ENCODE results near the gene ALB. TPM values are rescaled to one million over a fixed set of nuclear protein-coding genes. Genes with fewer than 3 reads are reported as not detected.

ALB gene
- total RNA-seq, 1 experiment from 2014 or later = 23.4 TPM

DNA sequence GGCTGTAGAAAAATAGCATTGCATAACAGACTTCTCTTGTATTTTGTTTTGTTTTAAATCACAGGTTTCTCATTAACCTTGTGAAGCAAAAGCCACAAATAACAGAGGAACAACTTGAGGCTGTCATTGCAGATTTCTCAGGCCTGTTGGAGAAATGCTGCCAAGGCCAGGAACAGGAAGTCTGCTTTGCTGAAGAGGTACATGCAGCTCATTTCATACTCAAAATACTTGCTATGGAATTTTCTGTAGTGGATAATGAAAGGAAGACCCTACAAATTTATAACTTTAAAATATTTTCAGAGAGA lies 49.6 kb downstream of the ALB start (continued):
- TF ChIP-seq FOXP4 (CRISPR knock-in tag; IDR thresholded peaks at IDR 0.05) (no peak), ZNF121 (CRISPR knock-in tag; IDR thresholded peaks at IDR 0.05) (no peak), ZNF532 (CRISPR knock-in tag; IDR thresholded peaks at IDR 0.05; ENCODE audit: borderline replicate concordance) (no peak), GRHL2 (CRISPR knock-in tag; IDR thresholded peaks at IDR 0.05; ENCODE audit: insufficient replicate concordance, severe bottlenecking) (no peak), ZNF263 (CRISPR knock-in tag; IDR thresholded peaks at IDR 0.05; ENCODE audit: low read depth) (no peak), MYBL2 (CRISPR knock-in tag; IDR thresholded peaks at IDR 0.05) (no peak)

DNA sequence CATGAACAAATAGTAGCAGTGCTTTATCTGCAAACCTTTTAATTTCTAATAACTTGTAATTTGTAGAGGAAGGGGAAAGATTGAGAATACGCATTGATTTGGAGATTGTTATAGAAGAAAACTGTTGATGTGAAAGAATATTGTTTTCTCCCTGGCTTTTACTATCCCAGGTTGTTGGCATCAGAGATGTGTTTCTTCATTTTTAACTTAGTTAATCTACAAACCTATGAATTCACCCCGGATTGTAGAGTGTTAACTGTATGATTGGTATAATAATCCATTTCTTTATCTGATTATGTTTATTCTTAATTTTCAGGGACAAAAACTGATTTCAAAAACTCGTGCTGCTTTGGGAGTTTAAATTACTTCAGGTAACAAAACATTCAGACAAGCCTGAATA lies 50.8 kb downstream of the ALB start:
- Mint-ChIP-seq H3K9me3 (peaks cover 19% of the 10 kb centered on the region), H3K27ac (no peak overlapping the region; the same call in 1 of the 2 replicates), H3K4me3 (no peak overlapping the region), H3K27me3 (ENCODE audit: low read depth) (peaks cover 30% of the 10 kb centered on the region), H3K4me1 (peaks cover 41% of the 10 kb centered on the region), H3K36me3 (peaks cover 6% of the 10 kb centered on the region; the same call in 1 of the 2 replicates)
- DNase-seq (ENCODE audit: low spot score) (no peak), ATAC-seq (no peak)
- CTCF ChIA-PET = no interaction called here
- TF ChIP-seq, protein P1, sequence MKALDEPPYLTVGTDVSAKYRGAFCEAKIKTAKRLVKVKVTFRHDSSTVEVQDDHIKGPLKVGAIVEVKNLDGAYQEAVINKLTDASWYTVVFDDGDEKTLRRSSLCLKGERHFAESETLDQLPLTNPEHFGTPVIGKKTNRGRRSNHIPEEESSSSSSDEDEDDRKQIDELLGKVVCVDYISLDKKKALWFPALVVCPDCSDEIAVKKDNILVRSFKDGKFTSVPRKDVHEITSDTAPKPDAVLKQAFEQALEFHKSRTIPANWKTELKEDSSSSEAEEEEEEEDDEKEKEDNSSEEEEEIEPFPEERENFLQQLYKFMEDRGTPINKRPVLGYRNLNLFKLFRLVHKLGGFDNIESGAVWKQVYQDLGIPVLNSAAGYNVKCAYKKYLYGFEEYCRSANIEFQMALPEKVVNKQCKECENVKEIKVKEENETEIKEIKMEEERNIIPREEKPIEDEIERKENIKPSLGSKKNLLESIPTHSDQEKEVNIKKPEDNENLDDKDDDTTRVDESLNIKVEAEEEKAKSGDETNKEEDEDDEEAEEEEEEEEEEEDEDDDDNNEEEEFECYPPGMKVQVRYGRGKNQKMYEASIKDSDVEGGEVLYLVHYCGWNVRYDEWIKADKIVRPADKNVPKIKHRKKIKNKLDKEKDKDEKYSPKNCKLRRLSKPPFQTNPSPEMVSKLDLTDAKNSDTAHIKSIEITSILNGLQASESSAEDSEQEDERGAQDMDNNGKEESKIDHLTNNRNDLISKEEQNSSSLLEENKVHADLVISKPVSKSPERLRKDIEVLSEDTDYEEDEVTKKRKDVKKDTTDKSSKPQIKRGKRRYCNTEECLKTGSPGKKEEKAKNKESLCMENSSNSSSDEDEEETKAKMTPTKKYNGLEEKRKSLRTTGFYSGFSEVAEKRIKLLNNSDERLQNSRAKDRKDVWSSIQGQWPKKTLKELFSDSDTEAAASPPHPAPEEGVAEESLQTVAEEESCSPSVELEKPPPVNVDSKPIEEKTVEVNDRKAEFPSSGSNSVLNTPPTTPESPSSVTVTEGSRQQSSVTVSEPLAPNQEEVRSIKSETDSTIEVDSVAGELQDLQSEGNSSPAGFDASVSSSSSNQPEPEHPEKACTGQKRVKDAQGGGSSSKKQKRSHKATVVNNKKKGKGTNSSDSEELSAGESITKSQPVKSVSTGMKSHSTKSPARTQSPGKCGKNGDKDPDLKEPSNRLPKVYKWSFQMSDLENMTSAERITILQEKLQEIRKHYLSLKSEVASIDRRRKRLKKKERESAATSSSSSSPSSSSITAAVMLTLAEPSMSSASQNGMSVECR (CRISPR knock-in tag; IDR thresholded peaks at IDR 0.05; ENCODE audit: borderline replicate concordance) = no peak
- TF ChIP-seq ZNF263 (CRISPR knock-in tag; IDR thresholded peaks at IDR 0.05; ENCODE audit: low read depth) = no peak
- no peak for TF ChIP-seq CREM (CRISPR knock-in tag; IDR thresholded peaks at IDR 0.05)
- TF ChIP-seq, protein P2, sequence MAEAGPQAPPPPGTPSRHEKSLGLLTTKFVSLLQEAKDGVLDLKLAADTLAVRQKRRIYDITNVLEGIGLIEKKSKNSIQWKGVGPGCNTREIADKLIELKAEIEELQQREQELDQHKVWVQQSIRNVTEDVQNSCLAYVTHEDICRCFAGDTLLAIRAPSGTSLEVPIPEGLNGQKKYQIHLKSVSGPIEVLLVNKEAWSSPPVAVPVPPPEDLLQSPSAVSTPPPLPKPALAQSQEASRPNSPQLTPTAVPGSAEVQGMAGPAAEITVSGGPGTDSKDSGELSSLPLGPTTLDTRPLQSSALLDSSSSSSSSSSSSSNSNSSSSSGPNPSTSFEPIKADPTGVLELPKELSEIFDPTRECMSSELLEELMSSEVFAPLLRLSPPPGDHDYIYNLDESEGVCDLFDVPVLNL (CRISPR knock-in tag; IDR thresholded peaks at IDR 0.05; ENCODE audit: borderline replicate concordance, low read depth) = no peak
- TF ChIP-seq SMAD3 (CRISPR knock-in tag; IDR thresholded peaks at IDR 0.05; ENCODE audit: borderline replicate concordance) = no peak
- TF ChIP-seq TEAD4 (CRISPR knock-in tag; IDR thresholded peaks at IDR 0.05) = no peak
- TF ChIP-seq, protein P3, sequence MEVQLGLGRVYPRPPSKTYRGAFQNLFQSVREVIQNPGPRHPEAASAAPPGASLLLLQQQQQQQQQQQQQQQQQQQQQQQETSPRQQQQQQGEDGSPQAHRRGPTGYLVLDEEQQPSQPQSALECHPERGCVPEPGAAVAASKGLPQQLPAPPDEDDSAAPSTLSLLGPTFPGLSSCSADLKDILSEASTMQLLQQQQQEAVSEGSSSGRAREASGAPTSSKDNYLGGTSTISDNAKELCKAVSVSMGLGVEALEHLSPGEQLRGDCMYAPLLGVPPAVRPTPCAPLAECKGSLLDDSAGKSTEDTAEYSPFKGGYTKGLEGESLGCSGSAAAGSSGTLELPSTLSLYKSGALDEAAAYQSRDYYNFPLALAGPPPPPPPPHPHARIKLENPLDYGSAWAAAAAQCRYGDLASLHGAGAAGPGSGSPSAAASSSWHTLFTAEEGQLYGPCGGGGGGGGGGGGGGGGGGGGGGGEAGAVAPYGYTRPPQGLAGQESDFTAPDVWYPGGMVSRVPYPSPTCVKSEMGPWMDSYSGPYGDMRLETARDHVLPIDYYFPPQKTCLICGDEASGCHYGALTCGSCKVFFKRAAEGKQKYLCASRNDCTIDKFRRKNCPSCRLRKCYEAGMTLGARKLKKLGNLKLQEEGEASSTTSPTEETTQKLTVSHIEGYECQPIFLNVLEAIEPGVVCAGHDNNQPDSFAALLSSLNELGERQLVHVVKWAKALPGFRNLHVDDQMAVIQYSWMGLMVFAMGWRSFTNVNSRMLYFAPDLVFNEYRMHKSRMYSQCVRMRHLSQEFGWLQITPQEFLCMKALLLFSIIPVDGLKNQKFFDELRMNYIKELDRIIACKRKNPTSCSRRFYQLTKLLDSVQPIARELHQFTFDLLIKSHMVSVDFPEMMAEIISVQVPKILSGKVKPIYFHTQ (CRISPR knock-in tag; IDR thresholded peaks at IDR 0.05) = no peak
- TF ChIP-seq ZNF232 (CRISPR knock-in tag; IDR thresholded peaks at IDR 0.05) = no peak
- TF ChIP-seq, protein P4, sequence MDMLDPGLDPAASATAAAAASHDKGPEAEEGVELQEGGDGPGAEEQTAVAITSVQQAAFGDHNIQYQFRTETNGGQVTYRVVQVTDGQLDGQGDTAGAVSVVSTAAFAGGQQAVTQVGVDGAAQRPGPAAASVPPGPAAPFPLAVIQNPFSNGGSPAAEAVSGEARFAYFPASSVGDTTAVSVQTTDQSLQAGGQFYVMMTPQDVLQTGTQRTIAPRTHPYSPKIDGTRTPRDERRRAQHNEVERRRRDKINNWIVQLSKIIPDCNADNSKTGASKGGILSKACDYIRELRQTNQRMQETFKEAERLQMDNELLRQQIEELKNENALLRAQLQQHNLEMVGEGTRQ (CRISPR knock-in tag; IDR thresholded peaks at IDR 0.05) = no peak
- TF ChIP-seq ESRRA (CRISPR knock-in tag; IDR thresholded peaks at IDR 0.05; ENCODE audit: borderline replicate concordance) = no peak
- POLR2A ChIA-PET = no interaction called here
